ENCODE results near the gene ELMO1. TPM values are rescaled to one million over a fixed set of nuclear protein-coding genes. Genes with fewer than 3 reads are reported as not detected.

Gene ELMO1
- polyA plus RNA-seq, 1 donor (not counting 4 experiments of a cell fraction or from before 2014, with no cell fraction given): not detected

DNA sequence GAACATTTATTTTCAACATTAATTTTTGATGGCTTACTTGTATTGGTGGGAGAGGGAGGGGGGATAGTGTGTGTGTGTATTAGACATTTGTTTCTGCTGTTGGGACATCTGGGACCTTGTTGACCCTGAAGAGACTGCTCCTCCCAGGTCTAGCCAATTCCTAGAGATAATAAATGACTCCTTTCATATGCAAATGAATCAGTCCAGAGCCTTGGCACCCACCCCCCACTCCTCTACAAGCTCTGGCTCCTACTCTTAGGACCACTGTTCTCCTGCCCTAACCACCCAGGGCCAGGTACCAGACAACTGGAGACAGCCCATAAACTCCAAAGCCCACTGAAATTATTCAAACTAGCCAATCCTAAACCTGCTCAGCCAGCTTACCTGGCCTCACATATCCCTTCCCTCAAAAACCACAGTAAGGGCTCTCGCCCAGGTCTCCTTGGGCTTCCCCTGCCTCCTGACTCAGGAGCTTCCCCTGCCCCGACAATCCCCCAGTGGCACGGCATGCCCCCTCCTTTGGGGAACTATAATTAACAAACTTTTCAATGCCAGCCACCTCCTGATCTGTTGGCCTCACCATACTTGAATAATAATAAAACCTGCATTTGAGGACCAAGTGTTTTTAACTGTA lies 233.3 kb downstream of the ELMO1 start:
- no peaks in the 10 kb centered on the region for H3K36me3 ChIP-seq (ENCODE audit: control insufficient read depth in 2 of 2, extremely low read depth in 1 of 2, insufficient read depth in 2 of 2, low read length in 2 of 2)
- FAIRE-seq: no peak
- no peaks in the 10 kb centered on the region for H3K9me1 ChIP-seq (ENCODE audit: control insufficient read depth, extremely low read depth, insufficient read depth, low read length)
- H4K20me1 ChIP-seq (ENCODE audit: control insufficient read depth, extremely low read depth, insufficient read depth, low read length): no peaks in the 10 kb centered on the region
- H3K4me3 ChIP-seq (ENCODE audit: control insufficient read depth in 2 of 3, extremely low read depth in 1 of 3, insufficient read depth in 2 of 3, low read depth in 1 of 3, low read length in 3 of 3): no peak overlapping the region
- no peak overlapping the region for H3K9ac ChIP-seq (ENCODE audit: control insufficient read depth, extremely low read depth, insufficient read depth, low read length)
- H2AFZ ChIP-seq (ENCODE audit: control insufficient read depth, low read length): no peak overlapping the region
- no peaks in the 10 kb centered on the region for H3K4me1 ChIP-seq (ENCODE audit: control insufficient read depth, extremely low read depth, insufficient read depth, low read length)
- dilution Hi-C loops (cut with MboI; ENCODE audit: extremely low pct_ligation_motif_present, low sequenced_read_pairs): loop anchor here (25.0 kb wide), 1 partner anchor 728 kb away; no protein-coding TSS in a partner anchor
- DNase-seq (ENCODE audit: low read depth, low spot score): no peak
- no peaks in the 10 kb centered on the region for H3K9me3 ChIP-seq (ENCODE audit: control insufficient read depth, low read depth, low read length)
- TF ChIP-seq, protein P1, sequence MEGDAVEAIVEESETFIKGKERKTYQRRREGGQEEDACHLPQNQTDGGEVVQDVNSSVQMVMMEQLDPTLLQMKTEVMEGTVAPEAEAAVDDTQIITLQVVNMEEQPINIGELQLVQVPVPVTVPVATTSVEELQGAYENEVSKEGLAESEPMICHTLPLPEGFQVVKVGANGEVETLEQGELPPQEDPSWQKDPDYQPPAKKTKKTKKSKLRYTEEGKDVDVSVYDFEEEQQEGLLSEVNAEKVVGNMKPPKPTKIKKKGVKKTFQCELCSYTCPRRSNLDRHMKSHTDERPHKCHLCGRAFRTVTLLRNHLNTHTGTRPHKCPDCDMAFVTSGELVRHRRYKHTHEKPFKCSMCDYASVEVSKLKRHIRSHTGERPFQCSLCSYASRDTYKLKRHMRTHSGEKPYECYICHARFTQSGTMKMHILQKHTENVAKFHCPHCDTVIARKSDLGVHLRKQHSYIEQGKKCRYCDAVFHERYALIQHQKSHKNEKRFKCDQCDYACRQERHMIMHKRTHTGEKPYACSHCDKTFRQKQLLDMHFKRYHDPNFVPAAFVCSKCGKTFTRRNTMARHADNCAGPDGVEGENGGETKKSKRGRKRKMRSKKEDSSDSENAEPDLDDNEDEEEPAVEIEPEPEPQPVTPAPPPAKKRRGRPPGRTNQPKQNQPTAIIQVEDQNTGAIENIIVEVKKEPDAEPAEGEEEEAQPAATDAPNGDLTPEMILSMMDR (optimal IDR thresholded peaks at IDR 0.05 in 1 of 3, IDR thresholded peaks at IDR 0.05 in 1 of 3, conservative IDR thresholded peaks at IDR 0.05 in 1 of 3; ENCODE audit: extremely low read depth in 1 of 3, insufficient read depth in 2 of 3, low read length in 3 of 3): no peak
- TF ChIP-seq EZH2 (IDR thresholded peaks at IDR 0.05; ENCODE audit: low read length): no peak
- no peak overlapping the region for H3K4me2 ChIP-seq (ENCODE audit: control insufficient read depth, extremely low read depth, insufficient read depth, low read depth, low read length)
- H3K27ac ChIP-seq (ENCODE audit: control insufficient read depth, insufficient read depth, low read length): no peak overlapping the region
- H3K27me3 ChIP-seq (ENCODE audit: control insufficient read depth, extremely low read depth, insufficient read depth, low read length): no peaks in the 10 kb centered on the region
- H3K79me2 ChIP-seq (ENCODE audit: control insufficient read depth, insufficient read depth, low read length): no peaks in the 10 kb centered on the region

DNA sequence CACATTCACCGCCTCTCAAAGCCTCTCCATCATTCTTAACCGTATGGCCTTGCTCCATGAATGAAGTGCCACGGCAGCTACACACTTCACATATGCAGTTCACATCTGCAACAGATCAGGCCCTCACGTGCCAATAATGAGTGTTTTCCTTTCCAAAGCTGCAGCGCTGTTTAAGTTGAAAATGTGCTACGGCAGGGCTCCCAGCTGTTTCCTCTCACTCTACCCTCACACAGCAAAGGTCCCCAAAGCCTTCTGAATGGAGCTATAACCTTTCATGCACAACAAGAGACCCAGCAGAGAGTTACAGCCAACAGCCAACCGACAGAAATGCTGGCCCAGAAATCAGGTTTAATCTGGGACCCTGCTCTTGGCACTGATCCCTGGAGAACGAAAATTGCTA lies 236.1 kb downstream of the ELMO1 start:
- no peak overlapping the region for H2AFZ ChIP-seq (ENCODE audit: control insufficient read depth, low read length)
- H4K20me1 ChIP-seq (ENCODE audit: control insufficient read depth, extremely low read depth, insufficient read depth, low read length): no peaks in the 10 kb centered on the region
- H3K9ac ChIP-seq (ENCODE audit: control insufficient read depth, extremely low read depth, insufficient read depth, low read length): no peak overlapping the region
- H3K36me3 ChIP-seq (ENCODE audit: control insufficient read depth in 2 of 2, extremely low read depth in 1 of 2, insufficient read depth in 2 of 2, low read length in 2 of 2): no peaks in the 10 kb centered on the region
- no peak overlapping the region for H3K4me3 ChIP-seq (ENCODE audit: control insufficient read depth in 2 of 3, extremely low read depth in 1 of 3, insufficient read depth in 2 of 3, low read depth in 1 of 3, low read length in 3 of 3)
- FAIRE-seq (no peak), DNase-seq (ENCODE audit: low read depth, low spot score) (no peak)
- TF ChIP-seq, protein P1 (optimal IDR thresholded peaks at IDR 0.05 in 1 of 3, IDR thresholded peaks at IDR 0.05 in 1 of 3, conservative IDR thresholded peaks at IDR 0.05 in 1 of 3; ENCODE audit: extremely low read depth in 1 of 3, insufficient read depth in 2 of 3, low read length in 3 of 3): no peak
- TF ChIP-seq EZH2 (IDR thresholded peaks at IDR 0.05; ENCODE audit: low read length): no peak
- no peak overlapping the region for H3K27ac ChIP-seq (ENCODE audit: control insufficient read depth, insufficient read depth, low read length)
- no peaks in the 10 kb centered on the region for H3K27me3 ChIP-seq (ENCODE audit: control insufficient read depth, extremely low read depth, insufficient read depth, low read length)
- no peak overlapping the region for H3K4me2 ChIP-seq (ENCODE audit: control insufficient read depth, extremely low read depth, insufficient read depth, low read depth, low read length)
- no peaks in the 10 kb centered on the region for H3K4me1 ChIP-seq (ENCODE audit: control insufficient read depth, extremely low read depth, insufficient read depth, low read length)
- H3K79me2 ChIP-seq (ENCODE audit: control insufficient read depth, insufficient read depth, low read length): no peaks in the 10 kb centered on the region
- H3K9me3 ChIP-seq (ENCODE audit: control insufficient read depth, low read depth, low read length): no peaks in the 10 kb centered on the region
- H3K9me1 ChIP-seq (ENCODE audit: control insufficient read depth, extremely low read depth, insufficient read depth, low read length): no peaks in the 10 kb centered on the region
- dilution Hi-C loops (cut with MboI; ENCODE audit: extremely low pct_ligation_motif_present, low sequenced_read_pairs): loop anchor here (25.0 kb wide), 1 partner anchor 725 kb away; no protein-coding TSS in a partner anchor

Measured in keratinocyte (primary cell).